HG03457 (cell line): ENCODE measurements around the gene CD3G.

Source experiments
- ATAC-seq: cut with Tn5 transposase; IDR thresholded peaks from one replicate; pipeline ENCODE4 v1.9.1; 2021; ENCODE audit warnings: moderate number of reproducible peaks; ENCODE audit not compliant: unreplicated experiment

Gene CD3G

DNA sequence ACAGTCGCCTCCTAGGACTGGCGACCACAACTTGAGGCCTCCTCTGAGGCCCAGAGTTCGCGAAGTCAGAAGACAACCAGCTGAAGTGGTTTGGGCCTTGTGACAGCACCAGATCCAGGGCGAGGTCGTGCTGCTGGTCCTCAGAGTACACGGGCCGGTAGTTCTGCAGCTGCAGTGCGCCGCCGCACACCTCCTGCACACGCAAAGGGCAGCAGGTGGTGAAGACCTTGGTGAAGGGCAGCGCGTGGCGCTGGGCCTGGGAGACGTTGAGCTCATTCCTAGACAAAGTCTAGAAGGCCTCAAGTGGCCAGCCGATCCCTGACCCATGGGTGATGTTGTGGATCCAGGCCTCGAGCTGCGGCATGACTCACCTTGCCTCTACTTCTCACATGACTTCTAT, 21.4 kb upstream of the CD3G start:
- no peak for ATAC-seq

DNA sequence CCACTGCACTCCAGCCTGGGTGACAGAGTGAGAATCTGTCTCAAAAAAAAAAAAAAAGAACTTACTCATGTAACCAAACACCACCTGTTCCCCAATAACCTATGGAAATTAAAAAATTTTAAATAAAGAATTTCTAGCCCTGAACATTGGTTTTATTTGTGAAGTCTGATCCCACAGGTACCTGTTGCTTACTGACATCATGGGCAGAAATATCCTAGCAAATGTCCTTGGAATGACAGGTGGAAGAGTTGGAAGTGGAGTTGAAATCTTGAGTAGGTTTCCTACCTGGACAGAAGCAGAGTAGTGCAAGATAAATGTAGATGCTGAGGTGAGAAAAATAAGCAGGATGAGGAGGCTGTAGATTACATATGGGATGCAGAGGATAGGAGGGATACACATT, 18.9 kb upstream of the CD3G start:
- ATAC-seq = no peak

DNA sequence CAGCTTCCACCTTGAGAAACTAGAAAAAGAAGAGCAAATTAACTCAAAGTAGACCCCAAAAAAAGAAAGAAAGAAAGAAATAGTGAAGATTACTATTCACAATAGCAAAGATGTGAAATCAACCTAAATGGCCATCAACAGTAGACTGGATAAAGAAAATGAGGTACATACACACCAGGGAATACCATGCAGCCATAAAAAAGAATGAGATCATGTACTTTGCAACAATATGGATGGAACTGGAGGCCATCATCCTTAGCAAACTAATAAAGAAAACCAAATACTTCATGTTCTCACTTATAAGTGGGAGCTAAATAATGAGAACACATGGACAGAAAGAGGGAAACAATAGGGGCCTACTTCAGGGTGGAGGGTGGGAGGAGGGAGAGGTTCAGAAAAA, 15.4 kb upstream of the CD3G start:
- no peak for ATAC-seq

DNA sequence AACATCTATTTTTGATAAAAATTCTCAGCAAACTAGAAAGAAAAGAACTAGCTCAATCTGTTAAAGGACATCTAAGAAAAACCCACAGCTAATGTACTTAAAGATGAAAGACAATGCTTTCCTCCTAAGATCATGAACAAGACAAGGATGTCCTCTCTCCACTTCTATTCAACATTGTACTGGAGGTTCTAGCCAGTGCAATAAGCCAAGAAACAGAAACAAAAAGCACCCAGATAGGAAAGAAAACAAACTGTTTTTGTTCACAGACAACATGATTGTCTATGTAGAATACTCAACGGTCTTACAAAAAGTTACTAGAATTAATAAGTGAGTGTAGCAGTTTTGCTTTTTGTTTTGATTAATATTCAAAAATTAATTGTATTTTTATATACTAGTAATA, 9.4 kb upstream of the CD3G start:
- ATAC-seq = no peak

DNA sequence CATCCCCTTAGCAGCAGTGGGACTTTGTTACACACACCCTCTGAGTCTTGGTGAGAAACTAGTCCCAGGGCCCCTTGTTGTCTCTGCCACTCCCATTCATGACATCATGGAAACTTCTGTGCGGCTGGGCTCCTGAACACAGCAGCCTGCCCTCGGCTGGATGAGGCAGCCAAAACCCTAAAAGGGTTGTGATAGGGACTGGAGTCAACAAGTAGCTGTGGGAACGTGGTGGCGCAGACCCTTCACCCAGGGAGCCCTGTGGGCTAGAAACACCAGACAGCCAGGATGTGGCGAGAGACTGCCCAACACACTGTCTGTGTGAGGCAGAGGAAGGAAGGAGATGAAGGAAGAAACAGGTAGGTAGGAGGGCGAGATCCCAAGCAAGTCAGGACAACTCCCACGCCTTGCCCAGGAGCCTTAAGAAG, 5.5 kb upstream of the CD3G start:
- ATAC-seq = no peak

DNA sequence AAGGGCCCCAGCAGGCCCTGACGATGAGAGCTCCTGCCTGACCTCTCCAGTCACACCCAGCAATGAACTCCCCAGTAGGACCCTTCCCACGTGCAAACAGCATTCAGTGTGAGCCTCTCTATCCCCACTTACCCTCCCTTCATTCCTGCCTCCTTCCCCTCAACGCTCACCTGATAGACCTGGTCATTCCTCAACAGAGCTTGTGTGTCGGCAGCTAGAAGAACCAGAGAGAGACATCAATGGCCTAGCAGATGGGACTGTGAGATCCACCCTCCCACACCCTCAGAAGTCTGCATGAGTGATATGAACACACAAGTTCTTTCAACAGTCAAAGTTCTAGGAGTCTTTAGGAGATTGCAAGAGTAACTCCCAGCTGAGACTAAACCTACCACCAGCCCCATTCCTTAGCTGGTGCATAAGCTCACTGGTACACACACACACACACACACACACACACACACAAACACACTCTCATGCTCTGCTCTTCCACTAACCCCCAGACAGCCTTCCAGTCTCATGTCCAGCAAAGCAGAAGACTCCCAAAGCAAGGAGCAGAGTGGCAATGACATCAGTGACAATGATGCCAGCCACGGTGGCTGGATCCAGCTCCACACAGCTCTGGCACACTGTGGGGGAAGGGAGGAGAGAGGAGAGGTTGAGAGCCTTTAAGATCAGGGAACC, 4.7 kb upstream of the CD3G start:
- no peak for ATAC-seq

DNA sequence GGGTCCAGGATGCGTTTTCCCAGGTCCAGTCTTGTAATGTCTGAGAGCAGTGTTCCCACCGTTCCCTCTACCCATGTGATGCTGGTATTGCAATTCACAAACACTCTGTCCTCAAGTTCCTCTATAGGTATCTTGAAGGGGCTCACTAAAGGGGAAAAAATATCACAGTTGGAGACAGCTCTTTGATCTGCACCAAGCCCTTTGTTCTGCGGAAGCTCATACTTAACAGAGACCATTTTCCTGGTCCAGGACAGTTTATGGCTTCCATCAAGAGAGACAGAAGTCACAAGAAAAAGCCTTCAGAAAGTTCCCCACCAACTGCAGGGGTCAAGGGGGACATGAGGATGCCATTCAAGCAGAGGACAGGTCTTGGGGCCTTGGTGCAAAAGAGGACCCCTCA, 3.7 kb upstream of the CD3G start:
- ATAC-seq = no peak

DNA sequence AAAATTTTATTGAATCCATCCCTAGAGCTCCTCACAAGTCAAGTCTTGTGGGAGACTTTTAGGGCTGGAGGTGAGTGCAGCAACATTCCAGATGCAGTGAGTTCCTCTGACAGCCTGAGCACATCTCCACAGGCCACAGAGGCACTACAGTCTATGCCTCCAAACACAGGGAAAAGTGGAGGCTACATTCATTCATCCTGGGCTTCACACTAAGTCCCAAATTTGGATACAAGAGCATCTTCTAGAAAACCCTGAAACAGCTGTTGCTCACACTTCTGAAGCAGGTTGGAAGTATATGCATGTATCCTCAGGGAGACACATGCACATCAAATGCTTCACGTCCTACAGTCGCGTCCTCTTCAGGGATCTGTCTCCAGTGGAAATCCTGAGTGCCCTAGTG, 2.9 kb upstream of the CD3G start:
- no peak for ATAC-seq

DNA sequence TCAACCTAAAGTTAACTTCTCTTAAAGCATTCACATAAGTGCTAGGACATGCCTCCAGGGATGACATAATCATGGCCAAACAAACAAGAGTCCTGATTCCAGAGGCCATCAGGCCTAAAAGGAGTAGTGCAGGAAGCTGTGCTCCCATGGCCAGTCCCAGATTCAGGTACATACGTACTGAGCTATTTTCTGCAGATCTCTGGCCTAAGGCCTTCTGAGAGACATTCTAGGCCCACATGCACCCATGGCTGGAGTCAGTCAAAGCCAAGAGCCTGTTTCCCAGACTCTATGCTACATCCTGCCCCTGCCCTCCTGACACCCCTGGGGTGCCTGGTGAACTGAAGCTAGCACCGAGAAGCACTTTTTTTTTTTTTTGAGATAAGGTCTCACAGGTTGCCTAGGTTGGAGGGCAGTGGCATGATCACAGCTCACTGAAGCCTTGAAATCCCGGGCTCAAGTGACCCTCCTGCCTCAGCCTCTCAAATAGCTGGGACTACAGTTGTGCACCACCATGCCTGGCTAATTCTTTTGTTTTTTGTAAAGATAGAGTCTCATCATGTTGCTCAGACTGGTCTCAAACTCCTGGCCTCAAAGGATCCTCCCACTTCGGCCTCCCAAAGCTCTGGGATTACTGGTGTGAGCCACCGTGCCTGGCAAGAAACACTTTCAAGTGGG, 2.2 kb upstream of the CD3G start:
- no peak for ATAC-seq

DNA sequence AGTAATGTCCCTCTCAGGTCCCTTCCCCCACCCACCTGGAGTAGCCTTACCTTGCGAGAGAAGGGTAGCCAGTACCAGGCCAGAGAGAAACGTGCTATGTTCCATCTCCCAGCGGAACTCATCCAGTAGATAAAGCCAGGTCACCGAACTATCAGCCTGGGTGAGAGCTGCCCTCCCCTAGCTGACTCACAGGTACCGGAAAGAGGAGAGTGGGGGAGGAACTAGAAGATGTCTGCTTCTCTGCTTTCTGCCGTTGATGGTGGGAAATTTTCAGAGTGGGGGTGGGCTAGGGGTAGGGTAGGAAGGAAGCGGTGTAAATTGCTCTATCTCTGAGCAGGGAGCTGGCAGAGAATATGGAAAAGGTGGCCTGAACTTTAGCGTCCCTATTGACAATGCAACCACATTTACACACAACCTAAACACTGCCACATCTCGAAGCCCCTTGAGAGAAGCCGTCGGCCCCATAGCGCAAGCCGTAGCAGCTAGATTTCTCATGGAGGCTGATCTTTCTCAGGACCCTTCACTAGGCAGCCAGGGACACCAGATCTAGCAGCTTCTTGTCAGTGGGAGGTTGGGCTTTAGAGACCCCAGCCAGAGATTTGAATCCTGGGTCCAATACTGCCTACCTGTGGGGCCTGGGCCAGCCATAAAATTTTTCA, 1.5 kb upstream of the CD3G start, which contains the start of gene CD3D:
TSS of gene CD3D (minus strand) at position 203 of the 659 bp plus-strand sequence. CDS start at position 105, 98 bp downstream.
- no peak for ATAC-seq

DNA sequence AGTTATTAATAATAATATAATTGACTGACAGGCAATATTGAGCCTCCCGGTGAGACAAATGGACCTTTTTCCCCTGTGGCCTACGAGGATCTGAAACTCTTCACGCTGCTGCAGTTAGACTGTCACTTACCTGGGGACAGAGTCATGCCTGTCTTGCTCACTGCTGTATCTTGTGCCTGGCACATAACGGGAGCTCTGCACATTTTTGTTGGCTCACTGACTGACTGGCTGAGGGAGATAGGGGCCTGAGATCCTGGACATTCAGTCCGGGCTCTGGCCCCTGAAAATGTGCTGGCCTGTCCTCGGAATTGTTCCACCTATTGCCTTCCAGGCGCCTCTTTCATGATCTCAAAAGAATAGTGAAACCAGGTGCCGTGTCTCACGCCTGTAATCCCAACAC, 896 bp upstream of the CD3G start:
- no peak for ATAC-seq

DNA sequence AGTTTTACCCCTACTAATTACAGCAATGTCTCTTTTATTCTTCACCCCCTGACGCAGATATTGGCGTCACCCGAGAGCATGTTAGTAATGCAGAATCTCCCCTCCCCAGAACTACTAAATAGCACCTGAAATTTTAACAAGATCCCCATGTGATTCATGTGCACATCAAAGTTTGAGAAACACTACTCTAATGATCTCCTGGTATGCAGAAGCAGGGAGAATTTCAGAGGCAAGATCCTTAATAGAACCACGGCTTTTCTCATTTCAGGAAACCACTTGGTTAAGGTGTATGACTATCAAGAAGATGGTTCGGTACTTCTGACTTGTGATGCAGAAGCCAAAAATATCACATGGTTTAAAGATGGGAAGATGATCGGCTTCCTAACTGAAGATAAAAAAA, 5.3 kb downstream of the CD3G start:
- no peak for ATAC-seq

DNA sequence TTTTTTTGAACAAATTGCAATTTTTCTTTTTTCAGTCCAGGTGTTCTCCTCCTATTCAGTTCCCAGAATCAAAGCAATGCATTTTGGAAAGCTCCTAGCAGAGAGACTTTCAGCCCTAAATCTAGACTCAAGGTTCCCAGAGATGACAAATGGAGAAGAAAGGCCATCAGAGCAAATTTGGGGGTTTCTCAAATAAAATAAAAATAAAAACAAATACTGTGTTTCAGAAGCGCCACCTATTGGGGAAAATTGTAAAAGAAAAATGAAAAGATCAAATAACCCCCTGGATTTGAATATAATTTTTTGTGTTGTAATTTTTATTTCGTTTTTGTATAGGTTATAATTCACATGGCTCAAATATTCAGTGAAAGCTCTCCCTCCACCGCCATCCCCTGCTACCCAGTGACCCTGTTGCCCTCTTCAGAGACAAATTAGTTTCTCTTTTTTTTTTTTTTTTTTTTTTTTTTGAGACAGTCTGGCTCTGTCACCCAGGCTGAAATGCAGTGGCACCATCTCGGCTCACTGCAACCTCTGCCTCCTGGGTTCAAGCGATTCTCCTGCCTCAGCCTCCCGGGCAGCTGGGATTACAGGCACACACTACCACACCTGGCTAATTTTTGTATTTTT, 9.1 kb downstream of the CD3G start:
- ATAC-seq = no peak

DNA sequence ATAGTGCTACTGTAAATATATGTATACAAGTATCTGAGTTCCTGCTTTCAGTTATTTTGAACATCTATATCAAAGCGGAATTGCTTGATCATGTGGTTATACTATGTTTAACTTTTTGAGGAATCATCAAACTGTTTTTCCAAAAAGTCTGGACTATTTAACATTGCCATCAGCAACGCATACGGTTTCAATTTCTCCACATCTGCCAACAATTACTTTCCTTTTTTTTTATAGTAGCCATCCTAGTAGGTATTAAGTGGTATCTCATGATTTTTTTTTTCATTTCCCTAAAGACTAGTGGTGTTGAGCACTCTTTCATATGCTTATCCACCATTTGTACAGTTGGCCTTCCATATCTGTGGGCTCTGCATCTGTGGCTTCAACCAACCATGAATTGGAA, 13.9 kb downstream of the CD3G start:
- ATAC-seq = no peak

DNA sequence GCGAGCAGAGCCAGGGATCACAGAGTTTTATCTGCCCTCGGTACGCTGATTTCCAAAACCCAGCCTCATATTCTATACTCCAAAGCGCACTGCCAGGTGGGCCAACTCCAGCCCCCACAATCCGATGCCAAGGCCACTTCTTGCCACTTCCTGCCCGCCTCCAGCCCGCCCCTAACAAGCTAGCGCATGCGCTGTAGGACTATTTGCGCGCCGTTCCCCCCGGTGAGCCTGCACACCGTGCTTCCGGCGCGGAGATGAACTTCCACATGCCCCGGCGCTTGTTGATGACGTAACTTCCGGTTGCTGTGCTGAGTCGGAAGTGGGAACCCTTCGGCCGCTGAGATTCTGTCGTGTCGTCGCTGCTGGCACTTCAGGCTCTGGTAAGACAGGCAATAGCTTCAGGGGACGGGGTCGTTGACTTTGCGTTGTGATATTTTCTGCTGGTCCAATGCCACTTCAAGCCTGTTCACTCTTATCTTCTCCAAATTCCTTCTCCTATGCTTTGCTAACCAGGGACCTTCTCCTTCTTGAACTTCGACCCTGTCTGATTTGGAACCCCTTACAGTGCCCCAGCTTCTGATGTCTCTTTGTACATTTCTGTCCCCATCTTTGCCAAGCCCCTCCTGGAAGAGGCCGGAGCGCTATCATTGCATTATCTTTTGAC, 15.3 kb downstream of the CD3G start, which contains the start of gene UBE4A:
TSS of gene UBE4A (plus strand) at position 306 of the 664 bp plus-strand sequence. CDS start 5,481 bp downstream, outside the sequence.
- no peak for ATAC-seq

DNA sequence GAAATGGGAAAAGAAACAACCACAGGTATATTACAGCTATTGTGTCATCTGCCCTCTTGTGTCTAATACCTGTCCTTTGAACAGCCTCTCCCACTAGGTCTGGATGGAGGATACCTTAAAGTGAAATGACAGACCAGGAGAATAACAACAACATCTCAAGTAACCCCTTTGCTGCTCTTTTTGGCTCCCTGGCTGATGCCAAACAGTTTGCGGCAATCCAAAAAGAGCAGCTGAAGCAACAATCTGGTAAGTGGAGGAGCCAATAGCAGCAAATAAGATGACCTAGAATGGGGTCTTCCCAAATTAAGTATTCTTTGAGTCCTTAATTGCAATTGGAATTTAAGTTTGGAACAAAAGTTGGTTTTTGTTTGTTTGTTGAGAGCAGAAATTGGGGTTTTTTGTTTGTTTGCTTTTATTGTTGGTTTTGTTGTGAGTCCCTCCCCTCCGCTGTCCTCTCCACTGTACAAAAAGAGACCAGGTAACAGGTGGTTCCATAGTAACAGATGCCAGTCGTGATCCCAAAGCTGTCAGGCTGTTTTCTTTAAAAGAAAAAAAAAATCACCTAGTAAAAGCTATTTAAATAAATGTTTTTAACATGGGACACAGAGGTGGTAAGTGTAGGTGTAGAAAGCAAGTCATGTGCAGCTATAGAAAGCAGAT, 20.9 kb downstream of the CD3G start:
- no peak for ATAC-seq

DNA sequence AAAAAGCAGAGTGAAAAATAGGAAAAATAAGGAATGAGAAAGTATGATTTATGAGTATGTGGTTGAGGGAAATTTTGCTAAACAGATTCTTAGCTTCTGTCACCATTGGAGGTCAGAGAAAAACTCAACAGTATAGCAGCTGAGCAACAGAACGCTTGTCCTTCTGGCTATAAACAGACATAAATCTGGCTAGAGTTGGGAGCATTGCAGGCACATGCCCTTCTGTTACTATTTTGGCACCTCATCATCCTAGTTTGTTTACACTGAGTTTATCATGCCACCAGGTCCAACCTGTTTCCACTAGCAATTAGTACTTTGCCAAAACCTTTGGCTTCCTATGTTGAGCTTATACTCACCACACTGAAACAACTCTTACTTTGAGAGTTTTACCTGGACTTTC, 22.1 kb downstream of the CD3G start:
- no peak for ATAC-seq

DNA sequence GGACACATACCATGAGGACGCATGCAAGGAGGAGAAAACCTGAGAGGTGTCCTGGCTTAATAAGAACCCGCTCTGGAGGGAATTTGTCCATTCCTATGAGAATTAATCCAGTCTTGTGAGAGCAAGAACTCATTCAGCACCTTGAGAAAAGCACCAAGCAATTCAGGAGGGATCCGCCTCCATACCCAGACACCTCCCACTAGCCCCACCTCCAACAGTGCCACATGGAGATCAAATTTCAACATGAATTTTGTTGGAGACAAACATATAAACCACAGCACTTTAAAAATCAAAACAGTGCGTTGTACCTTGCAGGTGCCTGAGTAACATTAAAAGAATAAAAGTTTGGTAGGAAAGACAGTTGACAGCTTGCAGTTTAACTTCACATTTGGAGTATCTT, 26.6 kb downstream of the CD3G start:
- ATAC-seq = no peak

DNA sequence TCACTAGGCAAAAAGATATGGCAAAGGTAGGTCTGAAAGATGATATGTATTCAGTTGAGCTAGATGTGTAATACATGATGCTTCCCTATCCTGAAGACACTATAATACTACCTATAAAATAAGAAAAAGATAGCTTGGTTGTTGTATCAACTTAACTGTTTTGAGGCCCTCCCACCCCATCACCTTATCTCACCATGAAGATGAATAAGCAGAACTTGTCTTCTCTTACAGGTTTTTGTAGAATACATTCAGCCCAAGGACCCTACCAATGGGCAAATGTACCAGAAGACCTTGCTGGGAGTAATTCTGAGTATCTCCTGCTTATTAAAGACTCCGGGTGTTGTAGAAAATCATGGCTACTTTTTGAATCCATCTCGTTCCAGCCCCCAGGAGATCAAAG, 29.1 kb downstream of the CD3G start:
- ATAC-seq = no peak

DNA sequence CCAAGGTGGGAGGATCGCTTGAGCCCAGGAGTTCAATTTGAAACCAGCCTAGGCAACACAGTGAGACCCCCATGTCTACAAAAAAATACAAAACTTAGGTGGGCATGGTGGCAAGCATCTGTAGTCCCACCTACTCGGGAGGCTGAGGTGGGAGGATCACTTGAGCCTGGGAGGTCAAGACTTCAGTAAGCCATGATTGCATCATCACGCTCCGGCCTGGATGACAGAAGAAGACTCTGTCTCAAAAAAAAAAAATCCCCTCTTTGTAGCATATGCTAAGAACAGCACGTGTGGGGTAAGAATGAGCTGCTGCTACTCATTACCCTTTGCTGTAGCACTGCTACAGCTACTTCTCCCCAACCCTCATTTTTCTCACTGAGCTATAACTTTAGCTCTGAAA, 29.7 kb downstream of the CD3G start:
- no peak for ATAC-seq

DNA sequence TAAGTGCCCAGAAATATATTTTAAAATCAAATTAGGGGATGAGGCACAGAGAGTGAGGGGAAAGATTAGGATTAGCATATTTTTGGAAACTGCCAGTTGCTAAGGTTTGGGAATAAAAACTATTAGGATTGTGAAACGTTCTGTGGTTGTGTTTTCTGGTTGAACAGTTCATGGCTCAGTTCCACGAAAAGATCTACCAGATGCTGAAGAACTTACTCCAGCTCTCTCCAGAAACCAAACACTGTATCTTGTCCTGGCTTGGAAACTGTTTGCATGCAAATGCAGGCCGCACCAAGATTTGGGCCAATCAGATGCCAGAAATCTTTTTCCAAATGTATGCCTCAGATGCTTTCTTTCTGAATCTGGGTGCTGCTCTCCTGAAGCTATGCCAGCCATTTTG, 30.6 kb downstream of the CD3G start:
- ATAC-seq = no peak
